PC-9 (cell line): Measurements from ENCODE around the gene MBP. TPM values are rescaled to one million over a fixed set of nuclear protein-coding genes. Genes with fewer than 3 reads are reported as not detected.

ENCODE experiments used
- BruUV-seq: library from RNA; stranded (reverse); fragments of 400-500 nt; replicated peaks from 2 replicates; lab custom pipeline; 2021; lab: Mats Ljungman, UMichigan
- CTCF ChIA-PET: fragments of 300-600 bp; sonication (Branson Sonifier 250); formaldehyde crosslinking; loops from one replicate; lab custom pipeline; 2022; ENCODE audit warnings: antibody characterized with exemption; lab: Charles Lee
- POLR2A ChIA-PET: fragments of 300-600 bp; sonication (Branson Sonifier 250); formaldehyde crosslinking; loops from one replicate; lab custom pipeline; 2022; ENCODE audit warnings: antibody characterized with exemption; ENCODE audit not compliant: unreplicated experiment; lab: Charles Lee
- DNase-seq, 2 experiments: peaks; one replicate each; pipeline versions ENCODE4 v3.0.0 to v3.0.0-alpha.2; 2015 to 2022; ENCODE audit warnings: mixed read lengths in 1 of 2
- H2AFZ ChIP-seq: fragments of 200-600 bp; sonication (generic); 2 replicates; pipeline ENCODE4 v1.8.1; 2017; ENCODE audit warnings: antibody characterized with exemption
- H3F3A ChIP-seq: fragments of 200-600 bp; sonication (generic); 2 replicates; pipeline ENCODE4 v1.8.1; 2017; ENCODE audit warnings: antibody characterized with exemption, mild to moderate bottlenecking, low read depth; ENCODE audit not compliant: insufficient read depth
- H3K27ac ChIP-seq: fragments of 200-600 bp; sonication (generic); 2 replicates; pipeline ENCODE4 v1.6.1; 2016; ENCODE audit warnings: mixed run types
- H3K27me3 ChIP-seq: fragments of 200-600 bp; sonication (generic); 2 replicates; pipeline ENCODE4 v1.6.1; 2016; ENCODE audit warnings: low read depth, mixed run types; ENCODE audit not compliant: insufficient read depth
- H3K36me3 ChIP-seq: fragments of 200-600 bp; sonication (generic); 2 replicates; pipeline ENCODE4 v1.6.1; 2016; ENCODE audit warnings: low read depth, mixed run types
- H3K4me1 ChIP-seq: fragments of 200-600 bp; sonication (generic); replicated peaks from 2 replicates; pipeline ENCODE4 v1.6.1; 2016; ENCODE audit warnings: mixed run types; ENCODE audit not compliant: insufficient read depth
- H3K4me2 ChIP-seq: fragments of 200-600 bp; sonication (generic); 2 replicates; pipeline ENCODE4 v1.6.1; 2017; ENCODE audit warnings: mixed run types
- H3K4me3 ChIP-seq: fragments of 200-600 bp; sonication (generic); 2 replicates; pipeline ENCODE4 v1.6.1; 2016; ENCODE audit warnings: mixed run types
- H3K79me2 ChIP-seq: fragments of 200-600 bp; sonication (generic); 2 replicates; pipeline ENCODE4 v1.6.1; 2017; ENCODE audit warnings: low read depth, mixed run types
- H3K9me2 ChIP-seq: fragments of 200-600 bp; sonication (generic); 2 replicates; pipeline ENCODE4 v1.8.1; 2017; ENCODE audit warnings: mild to moderate bottlenecking; ENCODE audit not compliant: insufficient read depth
- H3K9me3 ChIP-seq: fragments of 200-600 bp; sonication (generic); 2 replicates; pipeline ENCODE4 v1.8.1; 2016; ENCODE audit warnings: low read depth; ENCODE audit not compliant: insufficient read depth
- H4K20me1 ChIP-seq: fragments of 200-600 bp; sonication (generic); 2 replicates; pipeline ENCODE4 v1.8.1; 2017; ENCODE audit not compliant: insufficient read depth
- EZH2 ChIP-seq: fragments of 200-600 bp; sonication (generic); IDR thresholded peaks from 2 replicates; pipeline ENCODE4 v1.8.0; 2017; ENCODE audit warnings: antibody characterized with exemption, low read depth
- intact Hi-C: fragments of 100-400 bp; cut with micrococcal nuclease; formaldehyde crosslinking; loops from one replicate; pipeline ENCODE4 v1.10.0; 2022; ENCODE audit not compliant: unreplicated experiment
- total RNA-seq: library from RNA; stranded (reverse); gene quantifications from 2 replicates; pipeline ENCODE4 v1.2.3, GENCODE V29; 2021
- TF ChIP-seq, protein P1 (sequence below): fragments of 200-600 bp; sonication (generic); conservative IDR thresholded peaks from 2 replicates; pipeline ENCODE4 v1.6.1; 2017; ENCODE audit warnings: mixed run types, antibody characterized with exemption, mild to moderate bottlenecking, moderate library complexity

MBP gene
- total RNA-seq, 1 experiment from 2014 or later: 37.9 TPM

GRCh38 chr18:76959605-76960004 is 173.0 kb downstream of the MBP start:
- Histone ChIP-seq H3K9me2 (no peaks in the 10 kb centered on the region), H3K4me1 (no peaks in the 10 kb centered on the region), H3K9me3 (no peaks in the 10 kb centered on the region), H3K79me2 (no peaks in the 10 kb centered on the region), H4K20me1 (no peaks in the 10 kb centered on the region), H3F3A (no peaks in the 10 kb centered on the region), H2AFZ (no peak overlapping the region), H3K36me3 (0 out of 2 replicates have a peak, but pooled peaks cover 7% of the 10 kb centered on the region), H3K27ac (no peak overlapping the region), H3K4me3 (no peak overlapping the region), H3K4me2 (no peak overlapping the region), H3K27me3 (no peaks in the 10 kb centered on the region)
- BruUV-seq: no TSS peak
- no peak for DNase-seq
- intact Hi-C loops: no loop called here
- POLR2A ChIA-PET: no interaction called here
- TF ChIP-seq, protein P1, sequence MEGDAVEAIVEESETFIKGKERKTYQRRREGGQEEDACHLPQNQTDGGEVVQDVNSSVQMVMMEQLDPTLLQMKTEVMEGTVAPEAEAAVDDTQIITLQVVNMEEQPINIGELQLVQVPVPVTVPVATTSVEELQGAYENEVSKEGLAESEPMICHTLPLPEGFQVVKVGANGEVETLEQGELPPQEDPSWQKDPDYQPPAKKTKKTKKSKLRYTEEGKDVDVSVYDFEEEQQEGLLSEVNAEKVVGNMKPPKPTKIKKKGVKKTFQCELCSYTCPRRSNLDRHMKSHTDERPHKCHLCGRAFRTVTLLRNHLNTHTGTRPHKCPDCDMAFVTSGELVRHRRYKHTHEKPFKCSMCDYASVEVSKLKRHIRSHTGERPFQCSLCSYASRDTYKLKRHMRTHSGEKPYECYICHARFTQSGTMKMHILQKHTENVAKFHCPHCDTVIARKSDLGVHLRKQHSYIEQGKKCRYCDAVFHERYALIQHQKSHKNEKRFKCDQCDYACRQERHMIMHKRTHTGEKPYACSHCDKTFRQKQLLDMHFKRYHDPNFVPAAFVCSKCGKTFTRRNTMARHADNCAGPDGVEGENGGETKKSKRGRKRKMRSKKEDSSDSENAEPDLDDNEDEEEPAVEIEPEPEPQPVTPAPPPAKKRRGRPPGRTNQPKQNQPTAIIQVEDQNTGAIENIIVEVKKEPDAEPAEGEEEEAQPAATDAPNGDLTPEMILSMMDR: no peak
- TF ChIP-seq EZH2: no peak
- CTCF ChIA-PET: no interaction called here

GRCh38 chr18:76958692-76959341 is 173.8 kb downstream of the MBP start:
- intact Hi-C loops: no loop called here

GRCh38 chr18:76957384-76958355 is 174.9 kb downstream of the MBP start:
- Histone ChIP-seq H3K9me3 (no peaks in the 10 kb centered on the region), H3K4me2 (no peak overlapping the region), H3K9me2 (no peaks in the 10 kb centered on the region), H3K27ac (no peak overlapping the region), H3F3A (no peaks in the 10 kb centered on the region), H3K4me3 (no peak overlapping the region), H4K20me1 (no peaks in the 10 kb centered on the region), H3K27me3 (no peaks in the 10 kb centered on the region), H3K79me2 (no peaks in the 10 kb centered on the region), H2AFZ (no peak overlapping the region), H3K4me1 (no peaks in the 10 kb centered on the region), H3K36me3 (0 out of 2 replicates have a peak, but pooled peaks cover 2% of the 10 kb centered on the region)
- DNase-seq: no peak
- BruUV-seq: no TSS peak
- ChIA-PET POLR2A (no interaction called here), CTCF (no interaction called here)
- TF ChIP-seq, protein P1: no peak
- no peak for TF ChIP-seq EZH2
- intact Hi-C loops: no loop called here

More at GRCh38 chr18:76958692-76959341, 173.8 kb downstream of the MBP start:
- Histone ChIP-seq H3F3A (no peaks in the 10 kb centered on the region), H2AFZ (no peak overlapping the region), H3K79me2 (no peaks in the 10 kb centered on the region), H3K4me2 (no peak overlapping the region), H3K9me3 (no peaks in the 10 kb centered on the region), H3K27ac (no peak overlapping the region), H3K9me2 (no peaks in the 10 kb centered on the region), H3K4me3 (no peak overlapping the region), H3K4me1 (no peaks in the 10 kb centered on the region), H4K20me1 (no peaks in the 10 kb centered on the region), H3K36me3 (0 out of 2 replicates have a peak, but pooled peaks cover 7% of the 10 kb centered on the region), H3K27me3 (no peaks in the 10 kb centered on the region)
- CTCF ChIA-PET: no interaction called here
- no TSS peak for BruUV-seq
- TF ChIP-seq, protein P1: no peak
- no peak for TF ChIP-seq EZH2
- POLR2A ChIA-PET: no interaction called here
- DNase-seq: no peak
